PC-3 (cell line): ENCODE data around the gene COPG2. TPM values are rescaled to one million over a fixed set of nuclear protein-coding genes. Genes with fewer than 3 reads are reported as not detected.

Source experiments
- ATAC-seq: fragments of 200-7000 bp; cut with Tn5 transposase; 2 replicates; pipeline ENCODE4 v1.9.1; 2020; ENCODE audit warnings: mild to moderate bottlenecking, moderate library complexity
- BruUV-seq: library from RNA; stranded (reverse); fragments of 400-500 nt; replicated peaks from 2 replicates; lab custom pipeline; 2021; lab: Mats Ljungman, UMichigan
- CTCF ChIA-PET: fragments of 300-600 bp; sonication (Branson Sonifier 250); formaldehyde crosslinking; loops from one replicate; lab custom pipeline; 2022; ENCODE audit warnings: antibody characterized with exemption; lab: Charles Lee
- POLR2A ChIA-PET: fragments of 300-600 bp; sonication (Branson Sonifier 250); formaldehyde crosslinking; loops from one replicate; lab custom pipeline; 2022; ENCODE audit warnings: antibody characterized with exemption; ENCODE audit not compliant: unreplicated experiment; lab: Charles Lee
- DNase-seq: peaks from one replicate; pipeline ENCODE4 v3.0.0-alpha.2; 2015
- H2AFZ ChIP-seq: fragments of 300-600 bp; sonication (generic); 2 replicates; pipeline ENCODE4 v1.6.0; 2016; ENCODE audit warnings: antibody characterized with exemption, low read length
- H3F3A ChIP-seq: fragments of 300-600 bp; sonication (generic); one replicate; pipeline ENCODE4 v1.6.0; 2017; ENCODE audit warnings: antibody characterized with exemption, low read length, control low read depth, mild to moderate bottlenecking; ENCODE audit not compliant: unreplicated experiment
- H3K27ac ChIP-seq: fragments of 300-600 bp; sonication (generic); 2 replicates; pipeline ENCODE4 v1.5.1; 2016; ENCODE audit warnings: mild to moderate bottlenecking, low read length
- H3K27me3 ChIP-seq: fragments of 300-600 bp; sonication (generic); 2 replicates; pipeline ENCODE4 v1.6.1; 2016; ENCODE audit warnings: low read length, mixed read lengths
- H3K36me3 ChIP-seq: fragments of 300-600 bp; sonication (generic); 2 replicates; pipeline ENCODE4 v1.6.1; 2016; ENCODE audit warnings: low read depth, mixed run types, low read length, mixed read lengths
- H3K4me1 ChIP-seq: fragments of 300-600 bp; sonication (generic); 2 replicates; pipeline ENCODE4 v1.5.1; 2016; ENCODE audit warnings: low read length; ENCODE audit not compliant: insufficient read depth
- H3K4me2 ChIP-seq: fragments of 300-600 bp; sonication (generic); 2 replicates; pipeline ENCODE4 v1.6.0; 2016; ENCODE audit warnings: low read length
- H3K4me3 ChIP-seq: fragments of 300-600 bp; sonication (generic); 2 replicates; pipeline ENCODE4 v1.5.1; 2016; ENCODE audit warnings: mild to moderate bottlenecking, low read length, mixed read lengths
- H3K79me2 ChIP-seq: fragments of 300-600 bp; sonication (generic); 2 replicates; pipeline ENCODE4 v1.6.1; 2017; ENCODE audit warnings: low read length, mixed read lengths
- H3K9ac ChIP-seq: fragments of 300-600 bp; sonication (generic); 2 replicates; pipeline ENCODE4 v1.6.0; 2016; ENCODE audit warnings: mild to moderate bottlenecking, low read length
- H3K9me2 ChIP-seq: fragments of 300-600 bp; sonication (generic); replicated peaks from 2 replicates; pipeline ENCODE4 v1.6.1; 2016; ENCODE audit warnings: mixed run types, low read length, mixed read lengths
- H3K9me3 ChIP-seq: fragments of 300-600 bp; sonication (generic); 2 replicates; pipeline ENCODE4 v1.6.1; 2016; ENCODE audit warnings: low read length, mixed read lengths
- H4K20me1 ChIP-seq: fragments of 300-600 bp; sonication (generic); 2 replicates; pipeline ENCODE4 v1.6.1; 2016; ENCODE audit warnings: low read length, mixed read lengths
- EZH2 ChIP-seq: fragments of 300-600 bp; sonication (generic); IDR thresholded peaks from one replicate; pipeline ENCODE4 v1.6.1; 2017; ENCODE audit warnings: antibody characterized with exemption, mild to moderate bottlenecking, low read length; ENCODE audit not compliant: unreplicated experiment
- EZH2phosphoT487 ChIP-seq: fragments of 300-600 bp; sonication (generic); IDR thresholded peaks from 2 replicates; pipeline ENCODE4 v1.6.1; 2018; ENCODE audit warnings: mild to moderate bottlenecking, antibody characterized with exemption, low read length, borderline replicate concordance
- intact Hi-C: fragments of 100-400 bp; cut with micrococcal nuclease; formaldehyde crosslinking; loops from 2 replicates; pipeline ENCODE4 v1.9.0; 2023
- total RNA-seq: library from RNA; depleted of rRNA; stranded (reverse); fragments of >200 nt; gene quantifications from 2 replicates; pipeline ENCODE4 v1.2.3, GENCODE V29; 2014
- TF ChIP-seq, protein P1 (sequence below): fragments of 300-600 bp; sonication (generic); conservative IDR thresholded peaks from 2 replicates; pipeline ENCODE4 v1.5.1; 2017; ENCODE audit warnings: antibody characterized with exemption, low read depth, mild to moderate bottlenecking, low read length

The COPG2 gene
- total RNA-seq, 1 experiment from 2014 or later: 9.1 TPM

DNA sequence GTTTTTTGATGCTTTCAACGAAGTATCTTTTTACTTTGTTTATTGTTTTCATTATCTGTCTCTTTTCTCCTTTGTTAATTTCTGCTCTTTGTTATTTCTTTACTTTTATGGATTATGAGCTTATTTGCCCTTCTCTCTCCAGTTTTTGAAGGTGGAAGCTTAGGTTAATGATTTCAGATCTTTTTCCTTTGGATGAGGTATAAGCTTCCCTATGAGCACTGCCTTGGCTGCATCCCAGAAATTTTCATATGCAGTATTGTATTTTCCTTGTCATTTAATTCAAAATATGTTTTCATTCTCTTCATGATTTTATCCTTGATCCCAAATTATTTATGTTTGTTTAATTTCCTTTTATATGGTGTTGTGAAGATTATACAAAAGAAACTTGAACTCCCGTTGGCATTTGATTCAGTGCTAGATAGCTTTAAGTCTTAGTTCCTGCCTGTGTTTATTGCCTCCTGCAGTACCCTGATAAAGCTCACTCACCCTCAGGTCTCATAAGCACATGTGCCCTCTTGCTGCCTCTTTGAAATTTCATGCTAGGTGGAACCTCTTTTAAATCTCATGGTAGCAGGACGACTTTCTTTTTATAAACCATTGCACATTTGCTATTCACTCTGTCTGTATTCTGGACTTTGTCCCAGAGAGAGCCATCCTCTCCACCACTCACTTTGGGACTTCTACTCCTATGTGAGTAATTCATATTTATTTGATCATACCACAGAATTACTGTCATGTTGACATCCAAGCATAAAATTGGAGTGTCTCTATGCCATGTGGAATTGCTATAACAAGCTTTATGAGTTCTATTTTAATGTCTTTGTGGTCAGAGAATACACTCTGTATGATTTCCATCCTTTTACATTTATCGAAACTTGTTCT lies 204.8 kb downstream of the COPG2 start:
- Histone ChIP-seq H2AFZ (no peak overlapping the region), H3K4me2 (no peak overlapping the region), H3K9ac (no peak overlapping the region), H3K4me3 (no peak overlapping the region), H3K9me3 (0 out of 2 replicates have a peak, but pooled peaks cover 3% of the 10 kb centered on the region), H3K79me2 (no peaks in the 10 kb centered on the region), H3F3A (no peaks in the 10 kb centered on the region), H3K36me3 (no peaks in the 10 kb centered on the region), H3K9me2 (no peaks in the 10 kb centered on the region), H3K27ac (no peak overlapping the region), H3K4me1 (peaks cover 19% of the 10 kb centered on the region), H3K27me3 (no peaks in the 10 kb centered on the region), H4K20me1 (no peaks in the 10 kb centered on the region)
- TF ChIP-seq, protein P1, sequence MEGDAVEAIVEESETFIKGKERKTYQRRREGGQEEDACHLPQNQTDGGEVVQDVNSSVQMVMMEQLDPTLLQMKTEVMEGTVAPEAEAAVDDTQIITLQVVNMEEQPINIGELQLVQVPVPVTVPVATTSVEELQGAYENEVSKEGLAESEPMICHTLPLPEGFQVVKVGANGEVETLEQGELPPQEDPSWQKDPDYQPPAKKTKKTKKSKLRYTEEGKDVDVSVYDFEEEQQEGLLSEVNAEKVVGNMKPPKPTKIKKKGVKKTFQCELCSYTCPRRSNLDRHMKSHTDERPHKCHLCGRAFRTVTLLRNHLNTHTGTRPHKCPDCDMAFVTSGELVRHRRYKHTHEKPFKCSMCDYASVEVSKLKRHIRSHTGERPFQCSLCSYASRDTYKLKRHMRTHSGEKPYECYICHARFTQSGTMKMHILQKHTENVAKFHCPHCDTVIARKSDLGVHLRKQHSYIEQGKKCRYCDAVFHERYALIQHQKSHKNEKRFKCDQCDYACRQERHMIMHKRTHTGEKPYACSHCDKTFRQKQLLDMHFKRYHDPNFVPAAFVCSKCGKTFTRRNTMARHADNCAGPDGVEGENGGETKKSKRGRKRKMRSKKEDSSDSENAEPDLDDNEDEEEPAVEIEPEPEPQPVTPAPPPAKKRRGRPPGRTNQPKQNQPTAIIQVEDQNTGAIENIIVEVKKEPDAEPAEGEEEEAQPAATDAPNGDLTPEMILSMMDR: no peak
- no peak for TF ChIP-seq EZH2
- no peak for TF ChIP-seq EZH2phosphoT487
- DNase-seq: peak; percentile 23
- POLR2A ChIA-PET: no interaction called here
- intact Hi-C loops: no loop called here
- BruUV-seq: no TSS peak
- peak; percentile 69 for ATAC-seq
- CTCF ChIA-PET: interaction anchor here (0.6 kb wide), 1 partner anchor 1160 kb away, joined by 4 read pairs; no protein-coding TSS in a partner anchor

DNA sequence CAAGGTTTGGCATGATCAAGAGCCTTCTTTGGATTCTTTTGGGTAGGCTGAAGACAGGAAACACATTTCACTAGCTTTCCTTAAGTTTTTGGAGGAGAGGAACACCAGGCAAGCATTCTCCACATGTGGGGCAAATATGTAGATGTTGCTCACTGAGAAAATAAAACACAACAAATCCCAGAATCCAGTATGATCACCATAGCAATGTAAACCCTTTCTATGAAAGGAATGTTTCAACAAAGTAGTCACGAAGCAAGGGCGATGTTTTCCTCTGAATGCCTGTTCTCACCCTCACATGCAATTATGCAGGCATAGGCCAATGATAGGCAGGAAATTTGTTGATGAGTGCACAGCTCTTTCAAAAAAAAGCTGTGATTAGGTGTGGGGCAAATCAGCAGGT lies 207.3 kb downstream of the COPG2 start:
- TF ChIP-seq, protein P1: no peak
- TF ChIP-seq EZH2 (no peak), EZH2phosphoT487 (no peak)
- Histone ChIP-seq H3K9ac (no peak overlapping the region), H3K79me2 (no peaks in the 10 kb centered on the region), H2AFZ (no peak overlapping the region), H3K4me2 (no peak overlapping the region), H3K4me3 (no peak overlapping the region), H3K27me3 (no peaks in the 10 kb centered on the region), H3K27ac (no peak overlapping the region), H3K9me3 (0 out of 2 replicates have a peak, but pooled peaks cover 3% of the 10 kb centered on the region), H3K9me2 (no peaks in the 10 kb centered on the region), H3K4me1 (peaks cover 6% of the 10 kb centered on the region; the same call in 1 of the 2 replicates), H3K36me3 (no peaks in the 10 kb centered on the region), H4K20me1 (no peaks in the 10 kb centered on the region), H3F3A (no peaks in the 10 kb centered on the region)
- BruUV-seq: no TSS peak
- ATAC-seq: no peak
- no peak for DNase-seq
- POLR2A ChIA-PET: no interaction called here
- CTCF ChIA-PET: no interaction called here
- intact Hi-C loops: no loop called here

DNA sequence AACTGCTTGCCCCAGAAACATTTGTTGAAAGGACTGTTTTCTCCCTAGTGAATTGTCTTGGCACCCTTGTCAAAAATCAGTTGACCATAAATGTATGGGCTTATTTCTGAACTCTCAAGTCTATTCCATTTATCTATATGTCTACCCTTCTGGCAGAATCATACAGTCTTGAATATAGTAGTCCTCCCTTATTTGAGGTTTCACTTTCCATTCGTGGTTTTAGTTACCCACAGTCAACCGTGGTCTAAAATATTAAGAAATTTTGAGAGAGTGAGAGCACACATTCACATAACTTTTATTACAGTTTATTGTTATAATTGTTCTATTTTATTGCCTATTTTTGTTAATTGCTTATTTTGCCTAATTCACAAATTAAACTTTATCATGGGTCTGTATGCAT lies 210.3 kb downstream of the COPG2 start:
- intact Hi-C loops: no loop called here
- no peaks in the 10 kb centered on the region for H3K9me2 ChIP-seq
- H3K9ac ChIP-seq: no peak overlapping the region
- H3K4me1 ChIP-seq: no peaks in the 10 kb centered on the region
- no peak overlapping the region for H3K4me3 ChIP-seq
- no peaks in the 10 kb centered on the region for H3K79me2 ChIP-seq
- H3K27ac ChIP-seq: no peak overlapping the region
- CTCF ChIA-PET: no interaction called here
- DNase-seq: no peak
- H3K27me3 ChIP-seq: no peaks in the 10 kb centered on the region
- H2AFZ ChIP-seq: no peak overlapping the region
- TF ChIP-seq, protein P1: no peak
- TF ChIP-seq EZH2 (no peak), EZH2phosphoT487 (no peak)
- no TSS peak for BruUV-seq
- H3K9me3 ChIP-seq: 0 out of 2 replicates have a peak, but pooled peaks cover 3% of the 10 kb centered on the region
- no peaks in the 10 kb centered on the region for H4K20me1 ChIP-seq
- no peaks in the 10 kb centered on the region for H3F3A ChIP-seq
- no peaks in the 10 kb centered on the region for H3K36me3 ChIP-seq
- ATAC-seq: no peak
- POLR2A ChIA-PET: no interaction called here
- H3K4me2 ChIP-seq: no peak overlapping the region
